Measurements from ENCODE around the gene FKBP1B.
A peak's percentile ranks its signal among the peaks of the same experiment; 100 is the strongest.

FKBP1B gene

GRCh38 chr2:24050041-24050979, 769 bp downstream of the FKBP1B start:
- H3K79me2 ChIP-seq = no peaks in the 10 kb centered on the region
- H3K4me3 ChIP-seq (ENCODE audit: low read depth, low read length) = peak overlapping the region; percentile 64
- H3K27me3 ChIP-seq (ENCODE audit: control insufficient read depth, insufficient read depth, low read length) = no peaks in the 10 kb centered on the region
- H3K4me1 ChIP-seq = no peaks in the 10 kb centered on the region
- H3K9ac ChIP-seq = peak overlapping the region; percentile 12
- H2AFZ ChIP-seq = peak overlapping the region; percentile 95
- H3K36me3 ChIP-seq (ENCODE audit: control insufficient read depth, insufficient read depth, low read length) = no peaks in the 10 kb centered on the region
- H3K9me3 ChIP-seq (ENCODE audit: control insufficient read depth, low read length) = no peaks in the 10 kb centered on the region
- TF ChIP-seq, protein P1, sequence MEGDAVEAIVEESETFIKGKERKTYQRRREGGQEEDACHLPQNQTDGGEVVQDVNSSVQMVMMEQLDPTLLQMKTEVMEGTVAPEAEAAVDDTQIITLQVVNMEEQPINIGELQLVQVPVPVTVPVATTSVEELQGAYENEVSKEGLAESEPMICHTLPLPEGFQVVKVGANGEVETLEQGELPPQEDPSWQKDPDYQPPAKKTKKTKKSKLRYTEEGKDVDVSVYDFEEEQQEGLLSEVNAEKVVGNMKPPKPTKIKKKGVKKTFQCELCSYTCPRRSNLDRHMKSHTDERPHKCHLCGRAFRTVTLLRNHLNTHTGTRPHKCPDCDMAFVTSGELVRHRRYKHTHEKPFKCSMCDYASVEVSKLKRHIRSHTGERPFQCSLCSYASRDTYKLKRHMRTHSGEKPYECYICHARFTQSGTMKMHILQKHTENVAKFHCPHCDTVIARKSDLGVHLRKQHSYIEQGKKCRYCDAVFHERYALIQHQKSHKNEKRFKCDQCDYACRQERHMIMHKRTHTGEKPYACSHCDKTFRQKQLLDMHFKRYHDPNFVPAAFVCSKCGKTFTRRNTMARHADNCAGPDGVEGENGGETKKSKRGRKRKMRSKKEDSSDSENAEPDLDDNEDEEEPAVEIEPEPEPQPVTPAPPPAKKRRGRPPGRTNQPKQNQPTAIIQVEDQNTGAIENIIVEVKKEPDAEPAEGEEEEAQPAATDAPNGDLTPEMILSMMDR (IDR thresholded peaks at IDR 0.05) = no peak
- peak overlapping the region; percentile 27 for H3K27ac ChIP-seq
- H3K4me2 ChIP-seq (ENCODE audit: low read length) = peak overlapping the region; percentile 90

- no peaks in the 10 kb centered on the region for H3K9me3 ChIP-seq (ENCODE audit: control insufficient read depth, low read length)
- H3K27me3 ChIP-seq (ENCODE audit: control insufficient read depth, insufficient read depth, low read length) = no peaks in the 10 kb centered on the region
- H3K27ac ChIP-seq = no peak overlapping the region
- TF ChIP-seq, protein P1 (IDR thresholded peaks at IDR 0.05) = no peak
- no peaks in the 10 kb centered on the region for H3K79me2 ChIP-seq
- H3K4me2 ChIP-seq (ENCODE audit: low read length) = no peak overlapping the region
- H3K36me3 ChIP-seq (ENCODE audit: control insufficient read depth, insufficient read depth, low read length) = no peaks in the 10 kb centered on the region
- H3K4me1 ChIP-seq = no peaks in the 10 kb centered on the region
- no peak overlapping the region for H3K9ac ChIP-seq
- H3K4me3 ChIP-seq (ENCODE audit: low read depth, low read length) = no peak overlapping the region
- H2AFZ ChIP-seq = no peak overlapping the region
Measured at GRCh38 chr2:24051833-24052232, 2.3 kb downstream of the FKBP1B start.

DNA sequence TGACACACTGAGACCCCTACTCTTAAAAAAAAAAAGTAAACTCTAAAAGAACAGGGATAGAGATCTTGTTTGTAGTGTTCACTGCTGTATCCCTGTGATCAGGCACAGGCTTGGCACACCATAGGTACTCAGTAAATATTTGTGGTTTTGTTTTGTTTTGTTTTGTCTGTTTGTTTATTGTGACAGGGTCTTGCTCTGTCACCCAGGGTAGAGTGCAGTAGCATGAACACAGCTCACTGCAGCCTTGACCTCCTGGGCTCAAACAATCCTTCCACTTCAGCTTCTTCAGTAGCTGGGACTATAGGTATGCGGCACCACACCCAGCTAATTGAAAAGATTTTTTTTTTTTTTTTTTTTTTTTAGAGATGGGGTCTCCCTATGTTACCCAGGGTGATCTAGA, 3.4 kb downstream of the FKBP1B start:
- Histone ChIP-seq H3K27me3 (ENCODE audit: control insufficient read depth, insufficient read depth, low read length) (no peaks in the 10 kb centered on the region), H3K79me2 (no peaks in the 10 kb centered on the region), H3K4me1 (no peaks in the 10 kb centered on the region), H3K4me2 (ENCODE audit: low read length) (no peak overlapping the region), H3K9ac (no peak overlapping the region), H2AFZ (no peak overlapping the region), H3K4me3 (ENCODE audit: low read depth, low read length) (no peak overlapping the region), H3K9me3 (ENCODE audit: control insufficient read depth, low read length) (no peaks in the 10 kb centered on the region), H3K27ac (no peak overlapping the region), H3K36me3 (ENCODE audit: control insufficient read depth, insufficient read depth, low read length) (no peaks in the 10 kb centered on the region)
- TF ChIP-seq, protein P1 (IDR thresholded peaks at IDR 0.05) = no peak

DNA sequence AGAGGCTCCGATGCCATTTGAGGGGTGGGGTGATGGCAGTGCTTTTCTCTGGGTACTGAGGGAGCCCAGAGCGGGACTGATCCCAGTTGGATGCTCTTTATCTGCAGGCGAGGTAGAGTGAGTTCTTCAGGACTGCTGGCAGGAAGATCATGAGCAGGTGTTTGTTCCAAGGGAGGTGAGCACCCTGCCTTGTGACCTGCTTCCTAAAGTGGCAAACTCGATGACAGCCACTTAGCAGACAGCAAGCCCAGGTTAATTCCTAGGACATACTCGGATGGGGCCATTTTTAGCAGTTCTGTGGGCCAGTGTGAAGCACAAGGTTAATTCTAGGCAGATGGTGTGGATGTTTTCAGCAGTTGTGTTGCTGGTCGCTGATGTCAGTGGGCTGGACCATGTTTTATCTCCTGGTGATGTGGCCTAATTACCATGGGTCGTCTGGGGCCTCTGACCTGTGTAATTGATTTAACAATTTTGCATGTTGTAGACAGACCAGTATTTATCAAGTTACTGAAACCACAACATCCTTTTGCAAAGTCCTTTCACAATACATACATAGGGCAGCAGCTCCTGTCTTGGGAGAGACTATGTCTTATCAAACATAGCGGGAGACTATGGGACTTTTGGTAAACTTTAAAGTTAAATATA, 4.9 kb downstream of the FKBP1B start:
- TF ChIP-seq, protein P1 (IDR thresholded peaks at IDR 0.05) = no peak
- Histone ChIP-seq H2AFZ (no peak overlapping the region), H3K4me1 (no peaks in the 10 kb centered on the region), H3K4me2 (ENCODE audit: low read length) (no peak overlapping the region), H3K4me3 (ENCODE audit: low read depth, low read length) (no peak overlapping the region), H3K9me3 (ENCODE audit: control insufficient read depth, low read length) (no peaks in the 10 kb centered on the region), H3K9ac (no peak overlapping the region), H3K79me2 (no peaks in the 10 kb centered on the region), H3K27ac (no peak overlapping the region), H3K36me3 (ENCODE audit: control insufficient read depth, insufficient read depth, low read length) (no peaks in the 10 kb centered on the region), H3K27me3 (ENCODE audit: control insufficient read depth, insufficient read depth, low read length) (no peaks in the 10 kb centered on the region)

Data from parathyroid adenoma (tissue), 2 donors.